Stimulated activated CD4-positive, alpha-beta T cell treated with anti-CD3 and anti-CD28 coated beads, Interleukin-1b, Interleukin-23, amount 100 ng/mL, for 24 hours (primary cell): ENCODE results near the gene TMEM59.
"Not testable (repeated sequence)": the region's sequence is repeated elsewhere in the genome, so short reads cannot be mapped to it uniquely, and the experiment has no call there.

Experiments used
- DNase-seq, 4 experiments: peaks; one replicate each; pipeline ENCODE4 v3.0.0-alpha.2; 2020; ENCODE audit warnings: low read depth in 4 of 4, low spot score in 1 of 4

The TMEM59 gene

GRCh38 chr1:54052934-54053744 lies at the start of gene TMEM59, which contains the start of gene TCEANC2:
TSS of gene TMEM59 (minus strand) at chr1:54053204. CDS start at chr1:54053188, 16 bp downstream.
TSS of gene TCEANC2 (plus strand) at chr1:54053608. CDS start at chr1:54054423, 815 bp downstream.
- DNase-seq = peak; percentile 87 to 96 (median 92)

- no peak for DNase-seq
Observed at GRCh38 chr1:54100500-54100899, 47.5 kb upstream of the TMEM59 start.

GRCh38 chr1:54099061-54099610 lies 46.1 kb upstream of the TMEM59 start:
- DNase-seq = no peak

GRCh38 chr1:54096877-54097240 lies 43.9 kb upstream of the TMEM59 start:
- DNase-seq = no peak

GRCh38 chr1:54096227-54096876 lies 43.3 kb upstream of the TMEM59 start:
- no peak for DNase-seq

- no peak for DNase-seq
Observed at GRCh38 chr1:54095546-54096226, 42.7 kb upstream of the TMEM59 start.

- not testable (repeated sequence) for DNase-seq
Observed at GRCh38 chr1:54094730-54095105, 41.7 kb upstream of the TMEM59 start.

- DNase-seq = no peak
Observed at GRCh38 chr1:54094001-54094729, 41.2 kb upstream of the TMEM59 start.

GRCh38 chr1:54091666-54092065 lies 38.7 kb upstream of the TMEM59 start:
- no peak for DNase-seq

- DNase-seq = no peak
Observed at GRCh38 chr1:54088385-54088784, 35.4 kb upstream of the TMEM59 start.

GRCh38 chr1:54086754-54087153 lies 33.8 kb upstream of the TMEM59 start:
- DNase-seq = no peak

GRCh38 chr1:54084794-54085193 lies 31.8 kb upstream of the TMEM59 start:
- no peak for DNase-seq

- DNase-seq = peak; percentile 18 to 44 (median 39)
Observed at GRCh38 chr1:54081306-54082270, 28.6 kb upstream of the TMEM59 start.

- no peak for DNase-seq
Observed at GRCh38 chr1:54080598-54081049, 27.6 kb upstream of the TMEM59 start.

GRCh38 chr1:54077359-54077758 lies 24.4 kb upstream of the TMEM59 start:
- DNase-seq = no peak

GRCh38 chr1:54070171-54070837 lies 17.3 kb upstream of the TMEM59 start:
- no peak for DNase-seq

GRCh38 chr1:54069791-54070170 lies 16.8 kb upstream of the TMEM59 start:
- DNase-seq = no peak

GRCh38 chr1:54064299-54064698 lies 11.3 kb upstream of the TMEM59 start:
- DNase-seq = no peak

- DNase-seq = no peak
Observed at GRCh38 chr1:54054438-54054749, 1.4 kb upstream of the TMEM59 start.
